Fibroblast of skin of left quadriceps (primary cell): ENCODE measurements around the gene AMIGO1.
A peak's percentile ranks its signal among the peaks of the same experiment; 100 is the strongest.

ENCODE experiments used
- DNase-seq, 2 experiments: peaks; one replicate each; pipeline ENCODE4 v3.0.0-alpha.2; 2013; ENCODE audit warnings: low read depth in 2 of 2

Gene AMIGO1

DNA sequence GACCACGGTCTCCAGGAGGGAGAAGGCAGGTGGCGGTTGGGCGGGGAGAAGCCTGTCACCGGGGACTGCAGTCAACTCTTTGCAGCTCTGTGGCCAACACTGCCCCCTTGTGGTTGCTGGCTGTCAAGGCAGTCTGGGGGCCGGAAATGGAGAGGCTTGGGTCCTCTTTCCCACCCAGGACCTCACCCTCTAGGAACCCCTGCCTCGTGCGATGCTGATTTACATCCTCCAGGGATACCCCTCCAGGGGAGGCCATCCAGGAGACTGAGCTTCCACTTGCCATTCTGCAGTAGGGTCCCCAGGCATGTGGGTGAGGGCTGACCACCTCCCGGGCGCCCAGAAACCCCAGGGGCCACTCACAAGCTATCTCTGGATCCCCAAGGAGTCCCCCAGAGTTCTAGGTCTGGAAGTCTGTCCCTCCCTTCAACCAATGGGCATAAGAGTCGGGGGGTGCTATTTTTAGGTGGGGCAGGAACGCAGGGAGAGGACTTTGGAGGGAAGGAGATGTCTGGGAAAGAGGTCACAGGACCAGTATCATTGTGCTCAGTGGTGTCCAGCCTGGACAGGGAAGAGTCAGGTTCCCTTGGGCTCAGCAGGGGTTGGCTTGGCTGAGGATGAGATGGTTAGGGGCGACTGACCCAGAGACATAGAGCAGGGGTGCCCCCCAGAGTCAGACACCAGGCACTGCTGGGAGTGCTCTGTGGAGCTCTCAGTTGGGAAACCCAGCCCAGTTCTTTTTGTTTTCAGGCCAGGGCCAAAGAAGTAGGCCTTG lies 23.0 kb upstream of the AMIGO1 start:
- DNase-seq = peak; percentile 42 to 47

DNA sequence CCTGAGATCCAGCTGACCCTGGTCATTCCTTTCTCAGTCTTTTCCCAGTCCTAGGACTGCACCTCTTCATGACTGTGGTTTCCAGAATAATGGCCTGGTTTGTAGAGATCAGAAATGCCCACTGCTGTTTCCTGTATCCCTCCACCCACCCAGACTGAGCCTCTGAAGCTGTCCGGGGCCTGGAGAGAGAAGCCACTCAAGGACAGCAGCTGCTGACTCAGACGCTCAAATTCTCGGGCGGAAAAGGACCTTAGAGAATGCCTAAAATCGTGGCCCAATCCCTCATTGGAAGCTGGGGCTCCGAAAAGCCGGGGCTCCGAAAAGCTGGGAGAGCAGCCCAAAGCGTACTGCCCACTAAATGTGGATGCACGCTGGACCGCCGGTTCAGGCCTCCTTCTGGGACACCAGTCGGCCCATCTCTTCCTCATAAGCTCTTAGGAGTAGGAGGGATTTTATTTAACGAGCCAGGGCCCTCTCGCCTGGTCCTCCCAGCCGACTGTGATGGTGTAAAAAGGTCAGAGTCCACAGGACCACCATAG lies 22.4 kb upstream of the AMIGO1 start:
- DNase-seq = no peak

DNA sequence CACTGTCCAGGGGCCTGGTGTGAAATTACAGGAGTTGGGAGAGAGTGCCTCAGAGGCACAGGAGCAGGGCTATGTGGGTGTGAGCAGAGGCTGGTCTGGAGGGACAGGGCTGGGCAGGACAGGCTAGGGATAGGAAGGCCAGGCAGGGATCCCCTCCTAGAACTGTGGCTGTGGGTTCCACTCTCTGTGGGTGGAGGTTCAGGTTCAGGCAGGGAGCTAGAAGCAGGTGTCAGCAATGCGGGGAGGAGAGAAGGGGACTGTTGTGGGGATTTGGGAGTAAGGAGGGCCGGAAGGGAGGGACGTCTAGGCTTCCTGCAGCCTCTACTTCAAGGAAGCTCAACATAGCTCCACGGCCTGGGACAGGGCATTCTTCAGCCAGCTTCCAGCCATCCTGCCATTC lies 21.9 kb upstream of the AMIGO1 start:
- DNase-seq = no peak

DNA sequence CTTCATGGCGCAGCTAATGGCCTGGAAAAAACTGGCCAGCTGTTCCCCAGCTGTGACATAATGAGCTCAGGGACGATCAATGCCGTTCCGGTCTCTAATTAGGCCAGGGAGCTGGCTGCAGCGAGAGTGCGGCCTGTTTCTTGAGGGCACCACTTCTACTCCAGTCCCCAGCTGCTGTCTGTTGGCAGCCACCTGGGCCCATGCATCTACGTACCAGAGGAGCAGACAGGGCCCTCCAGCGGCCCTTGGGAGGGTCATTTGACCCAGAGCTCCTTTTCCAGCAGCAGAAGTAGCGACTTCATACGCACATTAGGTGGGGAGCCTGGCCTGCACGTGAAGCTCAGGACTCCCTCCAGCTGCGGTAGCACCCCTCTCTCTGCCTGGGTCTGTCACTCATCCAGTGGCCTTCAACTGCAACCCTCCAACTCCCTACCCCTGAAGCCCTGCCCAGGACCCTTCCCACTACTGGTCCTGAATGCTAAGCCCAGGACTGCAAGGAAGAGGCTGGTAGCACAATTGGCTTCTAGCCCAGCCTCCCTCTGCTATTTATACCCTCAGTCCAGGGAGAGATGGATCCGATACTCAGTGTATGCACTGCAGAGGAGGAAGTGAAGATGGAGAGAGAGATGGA lies 21.0 kb upstream of the AMIGO1 start:
- no peak for DNase-seq

DNA sequence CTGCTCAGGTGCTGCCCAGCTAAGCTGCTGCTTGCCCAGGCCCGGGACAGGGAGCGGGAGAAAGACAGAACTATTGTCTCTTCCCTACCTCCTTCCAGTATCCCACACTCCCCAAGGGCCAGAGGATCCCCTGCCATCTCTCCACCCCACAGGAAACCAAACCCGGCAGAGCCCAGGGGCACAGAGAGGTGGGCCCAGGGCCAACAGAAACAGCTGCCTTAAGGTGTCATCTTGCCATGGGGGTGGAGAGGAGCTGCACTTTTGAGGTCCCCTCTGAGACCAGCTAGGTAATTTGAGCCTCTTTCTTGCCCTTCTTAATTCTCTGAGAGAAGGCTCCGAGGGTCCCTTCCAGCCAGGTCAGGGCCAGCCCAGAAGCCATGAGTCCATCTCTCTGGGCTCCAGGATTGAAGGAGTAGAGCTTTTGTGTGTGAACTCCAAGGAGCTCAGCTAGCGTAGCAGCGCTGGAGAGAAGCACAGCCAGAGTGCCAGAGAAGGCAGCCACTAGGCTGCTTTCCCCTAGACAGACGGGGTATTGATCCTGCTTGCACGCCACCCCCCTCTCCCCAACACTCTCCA lies 20.4 kb upstream of the AMIGO1 start:
- DNase-seq = no peak

DNA sequence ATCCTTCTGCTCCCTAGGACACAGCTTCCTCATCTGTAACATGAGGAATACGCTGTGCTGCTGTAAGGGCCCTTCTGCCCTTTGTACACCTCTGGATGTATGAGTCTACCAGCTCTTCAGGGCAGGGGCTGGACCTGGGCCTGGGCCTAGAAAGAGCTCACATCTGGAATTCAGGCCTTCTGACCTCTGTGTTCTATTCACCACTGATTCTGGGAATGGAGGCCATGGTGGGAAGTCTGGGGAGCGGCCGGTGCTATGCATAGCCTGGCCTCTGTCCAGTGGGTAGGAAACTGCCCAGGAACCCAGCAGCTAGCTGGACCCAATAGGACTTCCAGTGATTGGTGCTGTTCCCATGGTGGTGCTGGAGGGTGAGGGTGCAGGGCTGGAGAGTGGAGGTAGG lies 19.2 kb upstream of the AMIGO1 start:
- DNase-seq = no peak

DNA sequence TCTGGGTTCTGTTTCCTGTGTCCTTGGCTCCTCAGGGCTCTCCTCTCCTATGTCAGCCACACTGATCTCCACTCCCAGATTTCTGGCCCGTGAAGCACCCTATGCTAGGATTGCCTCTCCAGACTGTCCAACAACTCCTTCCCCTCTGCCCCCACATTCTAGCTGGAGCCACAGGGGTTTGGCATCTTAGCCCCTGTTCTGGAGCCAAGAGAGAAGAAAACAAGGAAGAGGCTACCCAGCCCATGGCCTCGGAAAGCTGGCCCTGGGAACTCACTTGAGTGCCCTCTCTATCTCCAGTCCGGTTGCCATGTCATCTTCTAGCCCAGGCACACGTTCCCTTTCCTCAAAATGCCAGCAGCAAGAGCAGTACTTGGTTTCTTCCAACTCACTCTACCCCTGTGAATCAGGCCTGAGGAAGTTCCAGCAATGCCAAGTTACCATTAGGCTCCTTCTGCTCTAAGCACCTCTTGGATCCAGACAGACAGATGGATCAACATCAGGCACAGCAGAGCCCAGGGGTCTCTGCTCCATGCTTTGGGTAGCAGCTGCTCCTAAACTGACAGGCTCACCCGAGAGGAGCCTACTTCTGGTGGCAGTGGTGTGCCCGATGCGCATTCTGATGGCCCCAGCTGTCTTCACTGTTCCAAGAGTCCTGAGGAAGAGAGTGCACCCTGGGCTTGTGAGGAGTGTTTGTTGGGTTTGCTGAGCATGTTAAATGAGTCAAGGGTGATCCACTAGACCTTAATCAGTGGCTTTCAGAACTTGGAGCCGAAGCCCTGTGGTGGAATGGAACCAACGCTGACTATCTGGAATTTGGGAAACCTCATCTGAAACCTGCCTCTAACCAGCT lies 18.5 kb upstream of the AMIGO1 start:
- no peak for DNase-seq

DNA sequence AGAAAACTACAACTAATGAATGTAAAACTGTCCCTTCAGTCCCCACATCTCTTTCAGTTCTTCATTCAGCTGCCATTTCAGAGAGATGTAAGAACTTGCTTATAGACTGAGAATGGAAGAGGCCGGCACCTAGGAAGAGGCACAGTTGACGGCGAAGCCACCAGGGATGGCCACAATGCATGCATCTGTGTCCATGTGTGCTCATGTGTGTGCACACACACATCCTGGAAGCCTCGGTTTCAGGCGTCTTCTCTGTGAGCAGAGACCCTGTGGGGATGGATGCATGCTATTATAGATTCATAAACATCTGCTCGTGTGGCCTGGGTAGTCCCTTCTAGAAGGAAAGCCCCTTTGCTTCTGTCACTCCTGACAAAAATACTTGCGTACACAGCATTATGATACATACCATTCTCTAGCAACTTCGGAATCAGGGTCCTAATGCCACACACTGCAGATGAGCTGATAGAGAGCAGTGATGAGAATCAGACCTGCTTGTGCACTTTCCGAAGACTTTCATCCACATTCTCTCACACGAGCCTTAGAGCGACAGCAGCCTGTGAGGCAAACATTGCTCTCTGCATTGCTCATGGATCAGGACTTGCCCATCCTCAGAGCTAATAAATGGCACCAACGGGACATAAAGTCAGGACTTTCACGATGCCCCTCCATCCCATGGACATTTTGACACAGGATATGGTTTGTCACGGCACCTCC lies 17.7 kb upstream of the AMIGO1 start:
- no peak for DNase-seq

DNA sequence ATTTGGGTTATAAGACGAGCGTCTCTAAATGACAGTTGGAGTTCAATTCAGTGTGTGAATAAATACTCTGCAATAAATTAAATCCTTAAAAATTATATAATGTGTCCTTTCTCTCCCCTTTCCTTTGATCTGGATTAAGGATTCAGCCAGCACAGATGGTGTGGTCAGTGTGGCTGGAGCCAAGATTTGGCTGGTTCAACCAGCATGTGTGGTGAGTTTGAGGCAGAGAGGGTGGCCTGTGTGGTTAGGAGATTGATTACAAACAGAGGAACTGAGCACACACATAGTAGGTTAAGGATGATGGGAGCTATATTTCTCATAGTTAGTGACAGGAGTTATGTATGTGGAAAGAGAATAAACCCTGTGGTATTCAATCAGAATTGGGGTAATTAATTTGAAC lies 14.2 kb upstream of the AMIGO1 start:
- DNase-seq = no peak

DNA sequence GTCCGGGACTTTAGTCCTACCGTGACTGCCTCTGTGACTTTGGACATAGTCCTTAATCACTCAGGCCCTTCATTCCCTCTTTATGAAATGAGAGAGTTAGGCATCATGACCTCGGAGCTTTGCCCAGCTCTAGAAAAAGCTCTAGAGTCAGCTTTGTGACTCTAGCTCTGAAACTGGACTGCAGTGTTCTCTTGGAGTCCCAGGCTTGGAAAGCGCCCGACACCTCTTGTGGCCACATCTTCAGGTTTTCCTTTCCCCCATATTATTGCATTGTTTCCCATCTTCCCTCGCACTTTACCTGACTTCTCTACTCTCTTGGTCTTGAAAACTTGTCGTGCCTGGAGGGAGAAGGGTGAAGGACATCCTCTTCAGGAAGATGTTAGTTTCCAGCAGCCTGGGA lies 12.5 kb upstream of the AMIGO1 start:
- no peak for DNase-seq

DNA sequence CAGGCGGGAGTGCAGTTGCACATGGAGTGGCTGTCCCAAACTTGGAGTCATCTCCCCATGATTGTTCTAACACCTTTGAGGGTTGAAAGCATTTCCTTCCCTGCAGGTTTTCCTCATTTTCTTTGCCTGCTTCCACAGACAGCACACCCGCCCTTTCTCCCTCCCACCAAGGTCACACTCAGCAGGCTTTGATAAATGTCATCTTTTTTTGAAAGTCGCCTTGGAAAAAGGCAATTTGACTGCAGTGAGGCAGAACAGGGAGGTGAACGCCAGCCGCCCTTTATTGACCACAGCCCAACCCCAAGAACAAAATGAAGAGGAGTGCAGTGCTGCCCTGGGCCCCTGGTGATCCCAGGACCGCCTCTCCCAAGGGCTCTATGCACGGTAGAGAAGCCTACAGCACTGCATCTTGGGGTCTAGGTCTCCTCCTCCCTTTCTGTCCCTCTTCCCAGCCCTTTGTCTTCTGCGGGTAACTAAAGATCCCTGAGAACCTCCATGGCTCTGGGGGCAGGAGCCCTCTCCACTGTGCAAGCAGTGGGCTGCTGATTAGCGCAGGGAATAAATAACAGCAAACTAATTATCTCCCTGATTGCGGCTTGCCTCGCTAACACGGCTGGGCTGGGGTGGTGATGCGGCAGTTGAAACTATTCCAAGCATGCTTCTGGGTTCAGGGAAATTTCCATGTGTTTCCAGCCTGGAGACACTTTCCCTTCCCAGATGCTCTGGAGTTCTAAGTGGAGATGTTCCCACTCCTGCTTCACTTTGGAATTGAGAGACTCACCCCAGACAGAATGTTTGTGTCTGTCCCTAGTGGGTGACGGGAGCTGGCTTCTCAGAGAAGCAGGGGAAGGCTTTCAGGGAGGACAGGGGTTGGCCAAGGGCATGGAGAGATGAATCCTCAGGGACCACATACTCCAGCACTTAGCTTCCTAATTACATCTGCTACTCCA lies 11.8 kb upstream of the AMIGO1 start:
- DNase-seq = no peak

DNA sequence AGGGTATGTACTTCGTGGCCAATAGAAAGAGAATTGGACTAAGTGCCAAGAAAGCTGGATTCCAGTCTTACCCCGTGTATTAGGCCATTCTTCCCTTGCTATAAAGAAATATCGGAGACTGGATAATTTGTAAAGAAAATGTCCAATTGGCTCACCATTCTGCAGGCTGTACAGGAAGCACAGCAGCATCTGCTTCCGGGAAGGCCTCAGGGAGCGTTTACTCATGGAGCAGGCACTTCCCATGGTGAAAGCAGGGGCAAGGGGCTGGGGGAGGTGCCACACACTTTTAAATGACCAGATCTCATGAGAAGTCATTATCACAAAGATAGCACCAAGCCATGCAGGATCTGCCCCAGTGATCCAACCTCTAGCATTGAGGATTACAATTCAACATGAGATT lies 7.8 kb upstream of the AMIGO1 start:
- no peak for DNase-seq

DNA sequence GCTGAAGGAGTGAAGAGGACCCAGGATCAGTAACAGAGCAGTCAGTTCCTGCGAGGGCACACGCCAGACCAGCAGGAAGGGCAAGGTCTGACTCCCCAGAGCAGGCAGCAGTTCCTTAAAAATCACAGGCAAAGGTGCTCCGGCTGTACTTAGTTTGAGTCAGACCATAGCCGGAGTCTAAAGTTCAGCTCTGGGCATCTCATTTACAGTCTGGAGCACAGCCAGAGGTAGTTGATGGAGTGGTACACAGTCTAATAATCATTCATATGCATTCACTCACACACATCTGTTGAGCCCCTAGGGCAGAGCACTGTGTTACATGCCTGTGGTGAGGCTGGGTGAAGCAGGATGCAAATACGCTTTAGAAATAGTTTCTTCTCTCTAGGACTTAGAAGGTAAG lies 7.3 kb upstream of the AMIGO1 start:
- peak in 1 of 2 experiments; percentile 31 for DNase-seq

DNA sequence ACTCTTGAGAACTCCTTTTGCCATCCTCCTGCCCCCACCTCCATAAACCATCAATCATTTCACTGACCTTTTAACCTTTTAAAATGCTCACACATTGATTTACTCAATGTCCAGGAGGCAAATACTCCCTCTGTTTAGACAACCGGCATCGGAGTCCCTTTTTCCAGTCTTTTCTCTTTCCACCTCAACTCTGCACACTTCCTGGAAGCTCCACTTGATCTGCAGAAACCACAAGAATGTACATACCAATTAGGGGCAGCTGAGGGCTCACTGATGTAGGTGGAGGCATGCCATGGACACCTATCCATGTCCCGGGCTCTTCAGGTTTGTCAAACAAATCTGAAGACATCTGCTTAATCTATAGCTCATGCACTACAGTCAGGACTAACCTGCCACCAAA lies 5.3 kb upstream of the AMIGO1 start:
- no peak for DNase-seq

DNA sequence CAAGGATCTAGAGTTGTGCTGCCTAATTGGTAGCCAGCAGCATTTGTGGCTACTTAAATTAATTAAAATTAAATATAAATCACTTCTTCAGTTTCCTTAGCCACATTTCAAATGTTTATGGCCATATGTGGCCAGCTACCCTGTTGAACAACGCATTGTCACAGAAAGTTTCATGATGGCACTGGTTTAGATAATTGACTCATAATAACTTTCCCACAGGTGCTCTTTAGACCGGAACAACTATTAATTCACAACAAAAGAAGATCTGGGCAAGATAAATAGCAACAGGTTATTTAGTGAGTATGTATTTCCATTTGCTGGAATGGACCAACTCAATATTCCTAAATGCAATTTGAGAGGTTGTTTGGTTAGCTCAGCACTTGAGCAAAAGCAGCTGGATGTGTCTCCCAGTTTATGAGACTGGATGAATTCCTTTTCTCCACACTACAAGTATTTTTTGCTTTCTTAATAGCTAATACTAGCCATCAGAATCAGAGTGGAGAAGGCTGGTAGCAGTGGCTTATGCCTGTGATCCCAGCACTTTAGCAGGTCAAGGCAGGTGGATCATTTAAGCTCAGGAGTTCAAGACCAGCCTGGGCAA lies 3.7 kb upstream of the AMIGO1 start:
- DNase-seq = no peak

DNA sequence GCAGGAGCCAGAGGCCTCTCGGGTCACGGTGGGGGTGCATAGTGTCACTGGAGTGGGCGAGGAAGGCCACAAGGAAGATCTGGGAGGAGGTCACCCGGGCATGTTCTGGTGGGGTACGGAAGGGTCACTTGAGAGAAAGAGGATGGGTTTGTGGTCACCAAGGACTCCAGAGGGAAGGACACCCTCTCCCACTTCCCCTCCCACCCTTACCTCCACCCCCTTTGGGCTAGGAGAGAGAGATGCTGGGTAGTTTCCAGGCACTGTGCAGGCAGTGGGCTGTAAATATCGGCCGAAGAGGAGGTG lies 703 bp downstream of the AMIGO1 start:
- DNase-seq = no peak

DNA sequence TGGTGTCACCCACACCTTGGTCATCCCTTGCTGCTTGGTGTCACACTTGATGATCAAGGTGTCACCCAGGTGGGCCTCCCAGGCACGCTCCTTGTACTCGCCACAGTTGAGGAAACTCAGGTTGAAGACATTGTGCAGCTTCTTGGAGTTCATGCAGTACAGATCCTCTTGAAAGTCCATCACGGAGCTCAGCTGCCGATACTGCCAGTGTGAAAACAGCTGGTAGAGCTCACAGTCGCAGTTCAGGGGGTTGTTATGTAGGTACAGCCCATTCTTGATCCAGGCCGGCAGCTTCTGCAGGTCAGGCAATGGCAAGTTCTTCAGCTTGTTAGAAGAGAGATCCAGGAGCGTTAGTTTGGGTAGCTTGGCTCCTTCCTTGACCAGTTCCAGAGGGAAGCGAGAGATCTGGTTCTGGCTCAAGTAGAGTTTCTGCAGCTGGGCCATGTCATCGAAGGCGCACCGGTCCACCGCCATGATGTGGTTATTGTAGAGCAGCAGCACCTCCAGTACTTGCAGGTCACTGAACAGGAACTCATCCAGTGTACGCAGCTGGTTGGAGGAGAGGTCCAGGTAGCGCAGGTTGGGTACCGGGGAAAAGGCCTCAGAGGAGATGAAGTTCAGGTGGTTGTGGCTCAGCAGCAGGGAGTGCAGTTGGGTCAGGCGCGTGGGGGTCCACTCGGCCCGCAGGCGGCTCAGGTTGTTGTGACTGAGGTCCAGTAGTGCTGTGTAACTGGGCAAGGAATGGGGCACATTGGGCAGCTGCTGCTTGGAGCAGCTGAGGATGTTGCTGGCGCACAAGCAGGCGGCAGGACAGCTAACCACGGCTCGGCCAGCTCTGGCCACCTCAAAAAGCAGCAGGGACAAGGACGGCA lies 1.3 kb downstream of the AMIGO1 start:
- no peak for DNase-seq

DNA sequence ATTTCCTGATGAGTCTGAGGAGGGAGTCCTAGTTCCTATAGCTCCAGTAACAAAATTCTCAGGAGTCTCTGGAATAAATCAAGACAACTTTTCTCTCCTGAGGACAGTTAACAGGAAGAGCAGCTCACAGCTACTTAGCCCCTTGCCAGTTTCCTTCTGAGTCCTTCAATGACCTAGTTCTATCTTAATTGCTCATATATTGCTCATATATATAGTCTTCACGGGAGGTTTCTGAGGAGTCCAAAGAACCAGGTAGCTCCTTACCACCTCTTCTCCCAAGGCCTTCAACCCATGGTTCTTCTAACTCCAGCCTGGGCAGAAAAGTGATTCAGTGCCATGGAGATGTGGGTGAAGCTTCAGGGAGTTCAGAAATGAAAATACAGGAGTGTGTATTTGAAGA lies 4.6 kb downstream of the AMIGO1 start:
- no peak for DNase-seq

DNA sequence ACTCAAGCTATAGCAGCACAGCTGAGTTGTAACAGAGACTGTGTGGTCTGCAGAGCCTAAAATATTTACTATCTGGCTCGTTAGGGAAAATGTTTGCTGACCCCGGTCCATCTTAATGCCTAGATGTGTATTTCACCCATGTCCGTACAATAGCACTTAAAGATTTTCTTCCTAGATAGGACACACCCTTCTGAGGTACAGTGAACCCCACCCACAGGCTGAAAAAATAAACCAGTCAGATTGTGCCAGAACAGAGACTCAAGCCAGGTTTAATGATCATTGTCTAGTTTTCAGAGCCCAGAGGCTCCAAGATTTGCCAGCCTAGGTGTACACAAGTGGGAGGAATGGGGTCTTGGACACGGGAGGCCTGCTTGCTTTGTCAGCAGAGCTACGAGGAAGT lies 5.6 kb downstream of the AMIGO1 start:
- no peak for DNase-seq
